GM19438 (cell line): ENCODE results near the gene UMPS.

Experiments
- ATAC-seq: cut with Tn5 transposase; IDR thresholded peaks from one replicate; pipeline ENCODE4 v1.9.1; 2021; ENCODE audit warnings: low read depth; ENCODE audit not compliant: unreplicated experiment

UMPS gene

GRCh38 chr3:124730129-124730940 is at the start of gene UMPS:
Gene UMPS, plus strand, starts transcription at chr3:124730452. Its CDS starts 20 bp downstream, at chr3:124730472.
- ATAC-seq = peak; percentile 97

GRCh38 chr3:124680521-124680920 is 49.7 kb upstream of the UMPS start:
- no peak for ATAC-seq

- ATAC-seq = no peak
Measured at GRCh38 chr3:124682263-124682662, 48.0 kb upstream of the UMPS start.

GRCh38 chr3:124684459-124684858 is 45.8 kb upstream of the UMPS start:
- no peak for ATAC-seq

GRCh38 chr3:124685067-124685466 is 45.2 kb upstream of the UMPS start:
- ATAC-seq = no peak

- ATAC-seq = no peak
Measured at GRCh38 chr3:124685481-124685880, 44.8 kb upstream of the UMPS start.

- no peak for ATAC-seq
Measured at GRCh38 chr3:124686028-124686670, 44.1 kb upstream of the UMPS start.

- no peak for ATAC-seq
Measured at GRCh38 chr3:124688581-124689454, 41.4 kb upstream of the UMPS start.

- no peak for ATAC-seq
Measured at GRCh38 chr3:124691599-124691998, 38.7 kb upstream of the UMPS start.

- no peak for ATAC-seq
Measured at GRCh38 chr3:124694486-124694885, 35.8 kb upstream of the UMPS start.

- ATAC-seq = no peak
Measured at GRCh38 chr3:124695369-124695768, 34.9 kb upstream of the UMPS start.

GRCh38 chr3:124696006-124696405 is 34.2 kb upstream of the UMPS start:
- no peak for ATAC-seq

GRCh38 chr3:124697302-124697701 is 33.0 kb upstream of the UMPS start:
- ATAC-seq = no peak

- ATAC-seq = no peak
Measured at GRCh38 chr3:124698030-124698770, 32.1 kb upstream of the UMPS start.

GRCh38 chr3:124699051-124699450 is 31.2 kb upstream of the UMPS start:
- ATAC-seq = no peak

- ATAC-seq = no peak
Measured at GRCh38 chr3:124699686-124700396, 30.4 kb upstream of the UMPS start.

GRCh38 chr3:124700880-124701684 is 29.2 kb upstream of the UMPS start:
- no peak for ATAC-seq

- ATAC-seq = no peak
Measured at GRCh38 chr3:124701687-124702086, 28.6 kb upstream of the UMPS start.

- ATAC-seq = no peak
Measured at GRCh38 chr3:124702950-124703349, 27.3 kb upstream of the UMPS start.
